AG10803 (cell line): Measurements from ENCODE around the gene YPEL1.

Source experiments
- DNase-seq: peaks from one replicate; pipeline ENCODE4 v3.0.0; 2010; ENCODE audit warnings: low read depth
- H3K4me3 ChIP-seq: 2 replicates; pipeline ENCODE4 v1.5.1; 2011; ENCODE audit warnings: mild to moderate bottlenecking, low read length, control low read depth
- TF ChIP-seq, protein P1 (sequence below): conservative IDR thresholded peaks from 2 replicates; pipeline ENCODE4 v1.5.1; 2011; ENCODE audit warnings: mild to moderate bottlenecking, low read length, control low read depth, inconsistent platforms

YPEL1 gene

GRCh38 chr22:21652010-21652546 lies 83.5 kb downstream of the YPEL1 start:
- peak overlapping the region; percentile 79 for H3K4me3 ChIP-seq
- peak; percentile 77 for DNase-seq
- TF ChIP-seq, protein P1, sequence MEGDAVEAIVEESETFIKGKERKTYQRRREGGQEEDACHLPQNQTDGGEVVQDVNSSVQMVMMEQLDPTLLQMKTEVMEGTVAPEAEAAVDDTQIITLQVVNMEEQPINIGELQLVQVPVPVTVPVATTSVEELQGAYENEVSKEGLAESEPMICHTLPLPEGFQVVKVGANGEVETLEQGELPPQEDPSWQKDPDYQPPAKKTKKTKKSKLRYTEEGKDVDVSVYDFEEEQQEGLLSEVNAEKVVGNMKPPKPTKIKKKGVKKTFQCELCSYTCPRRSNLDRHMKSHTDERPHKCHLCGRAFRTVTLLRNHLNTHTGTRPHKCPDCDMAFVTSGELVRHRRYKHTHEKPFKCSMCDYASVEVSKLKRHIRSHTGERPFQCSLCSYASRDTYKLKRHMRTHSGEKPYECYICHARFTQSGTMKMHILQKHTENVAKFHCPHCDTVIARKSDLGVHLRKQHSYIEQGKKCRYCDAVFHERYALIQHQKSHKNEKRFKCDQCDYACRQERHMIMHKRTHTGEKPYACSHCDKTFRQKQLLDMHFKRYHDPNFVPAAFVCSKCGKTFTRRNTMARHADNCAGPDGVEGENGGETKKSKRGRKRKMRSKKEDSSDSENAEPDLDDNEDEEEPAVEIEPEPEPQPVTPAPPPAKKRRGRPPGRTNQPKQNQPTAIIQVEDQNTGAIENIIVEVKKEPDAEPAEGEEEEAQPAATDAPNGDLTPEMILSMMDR: no peak

GRCh38 chr22:21651521-21652009 lies 84.0 kb downstream of the YPEL1 start:
- no peak for DNase-seq
- H3K4me3 ChIP-seq: peak overlapping the region; percentile 79
- TF ChIP-seq, protein P1: no peak

DNA sequence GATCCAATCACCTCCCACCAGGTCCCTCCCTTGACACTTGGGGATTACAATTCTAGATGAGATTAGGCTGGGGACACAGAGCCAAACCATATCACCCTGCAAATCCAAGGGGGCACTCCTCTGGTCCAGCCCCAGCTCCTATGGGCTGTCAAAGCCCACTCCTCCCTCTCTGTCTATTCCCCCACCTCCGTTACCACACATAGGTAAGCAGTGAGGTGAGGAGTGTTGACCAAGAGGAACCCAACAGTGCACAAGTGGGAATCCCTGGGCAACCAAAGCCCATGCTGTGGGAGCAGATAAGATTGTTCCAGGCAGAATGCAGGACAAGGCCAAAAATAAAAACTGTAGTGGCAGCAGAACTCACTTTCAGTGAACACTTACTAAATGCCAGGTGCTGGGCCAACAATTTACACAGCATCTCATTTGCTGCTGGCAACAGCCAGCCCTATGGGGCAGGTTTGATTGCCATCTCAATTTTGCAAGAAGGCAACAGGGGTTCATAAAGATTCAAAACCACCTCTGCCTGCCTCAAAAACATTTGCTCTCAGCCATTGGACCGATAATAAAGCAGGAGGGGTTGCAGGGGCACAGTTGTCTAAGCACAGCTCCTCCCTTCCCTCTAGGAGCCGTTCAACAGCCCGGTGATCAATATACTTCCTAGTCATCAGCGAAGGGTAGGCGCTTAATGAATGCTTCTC lies 84.6 kb downstream of the YPEL1 start:
- peak overlapping the region; percentile 79 for H3K4me3 ChIP-seq
- DNase-seq: no peak
- TF ChIP-seq, protein P1: no peak

- H3K4me3 ChIP-seq: no peak overlapping the region
- DNase-seq: no peak
- TF ChIP-seq, protein P1: no peak
Measured at GRCh38 chr22:21650280-21650679, 85.3 kb downstream of the YPEL1 start.
